IPS-20b (cell line): ENCODE measurements around the gene TET3.

Experiments
- H3K27ac ChIP-seq: one replicate; pipeline ENCODE4 v1.5.1; 2013; ENCODE audit warnings: low read length
- H3K27me3 ChIP-seq: 2 replicates; pipeline ENCODE4 v1.6.1; 2013; ENCODE audit warnings: mild to moderate bottlenecking, low read length, inconsistent platforms; ENCODE audit not compliant: insufficient read depth
- H3K36me3 ChIP-seq: 2 replicates; pipeline ENCODE4 v1.6.1; 2013; ENCODE audit warnings: low read depth, mild to moderate bottlenecking, inconsistent platforms, low read length, moderate library complexity; ENCODE audit not compliant: insufficient read depth
- H3K4me1 ChIP-seq: 2 replicates; pipeline ENCODE4 v1.6.1; 2013; ENCODE audit warnings: mild to moderate bottlenecking, control low read depth, inconsistent platforms, low read length, moderate library complexity; ENCODE audit not compliant: insufficient read depth
- H3K4me3 ChIP-seq: 2 replicates; pipeline ENCODE4 v1.5.1; 2013; ENCODE audit warnings: mild to moderate bottlenecking, low read length, inconsistent platforms
- H3K9ac ChIP-seq: 2 replicates; pipeline ENCODE4 v1.6.1; 2013; ENCODE audit warnings: low read depth, mild to moderate bottlenecking, inconsistent platforms, low read length, moderate library complexity
- H3K9me3 ChIP-seq: 2 replicates; pipeline ENCODE4 v1.6.1; 2013; ENCODE audit warnings: mild to moderate bottlenecking, low read depth, low read length, inconsistent platforms; ENCODE audit not compliant: insufficient read depth

The TET3 gene

DNA sequence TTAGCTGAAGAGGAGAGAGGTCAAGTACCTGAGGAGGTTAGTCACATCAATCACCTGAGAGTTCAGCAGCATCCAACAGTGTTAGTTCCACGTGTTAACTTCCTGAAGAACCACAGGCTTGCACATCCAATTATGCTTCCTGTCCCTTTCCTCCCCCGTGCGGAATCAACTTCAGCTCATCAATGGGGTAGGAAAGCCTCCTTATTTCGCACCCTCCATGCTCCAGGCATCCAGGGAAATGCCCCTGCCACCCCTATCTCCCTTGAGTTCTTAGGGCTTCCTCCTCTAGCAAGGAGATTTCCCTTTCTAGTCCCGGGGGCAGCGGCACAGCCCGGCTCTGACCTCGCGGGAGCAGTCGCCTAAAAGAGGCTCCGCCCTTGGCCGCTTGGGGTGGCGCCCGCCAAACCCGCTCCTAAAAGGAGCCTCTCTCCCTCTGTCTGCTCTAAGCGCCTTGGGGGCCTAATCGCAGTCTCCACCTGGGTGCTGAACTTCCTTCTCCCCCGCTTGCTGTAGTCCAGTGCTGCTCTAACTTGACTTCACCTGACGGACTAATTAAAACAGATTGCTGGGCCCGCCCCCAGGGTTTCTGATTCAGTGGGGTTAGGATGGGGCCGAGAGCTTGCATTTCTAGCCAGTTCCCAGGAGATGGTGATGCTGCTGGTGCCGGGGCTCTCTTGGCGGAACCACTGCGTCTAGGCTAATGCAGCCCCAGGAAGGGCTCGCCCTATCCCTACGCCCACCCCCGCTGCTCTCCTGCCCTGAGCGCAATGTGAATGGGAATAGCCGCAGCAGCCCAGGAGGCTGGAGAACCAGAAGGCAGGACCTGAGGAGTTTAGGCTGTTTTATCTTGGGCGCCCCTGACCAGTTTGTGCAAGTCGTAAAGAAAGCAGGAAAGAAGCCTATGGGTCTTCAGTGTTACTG lies 3.4 kb upstream of the TET3 start:
- Histone ChIP-seq H3K9me3 (no peaks in the 10 kb centered on the region), H3K27ac (no peak overlapping the region)

DNA sequence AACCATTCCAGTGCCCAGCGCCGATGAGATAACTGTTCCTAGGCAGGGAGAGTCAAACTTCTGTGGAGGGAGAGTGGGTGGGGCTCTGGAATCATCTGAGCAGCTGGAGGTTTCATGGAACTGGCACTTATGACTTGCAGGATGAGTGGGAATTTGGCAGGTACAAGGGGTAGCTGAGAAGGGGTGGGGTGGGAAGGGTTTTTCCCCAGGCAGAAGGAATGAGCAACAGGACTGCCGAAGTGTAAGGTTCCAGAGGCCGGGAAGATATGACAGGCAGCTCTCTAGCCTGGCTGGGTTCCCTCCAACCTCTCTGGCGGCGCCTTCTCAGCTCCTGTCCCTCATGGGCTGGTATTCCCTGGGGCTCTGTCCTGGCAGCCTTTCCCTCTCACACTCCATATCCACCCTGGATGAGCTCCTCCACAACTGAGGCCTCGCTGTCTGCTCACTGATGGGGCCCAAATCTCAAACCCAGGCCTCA lies 2.5 kb upstream of the TET3 start:
- no peak overlapping the region for H3K27ac ChIP-seq
- H3K4me3 ChIP-seq: peak overlapping the region; percentile 75; the same call in 1 of the 2 replicates
- H3K9ac ChIP-seq: no peak overlapping the region
- peaks cover 7% of the 10 kb centered on the region; the same call in 1 of the 2 replicates for H3K36me3 ChIP-seq
- peaks cover 78% of the 10 kb centered on the region for H3K27me3 ChIP-seq
- H3K4me1 ChIP-seq: peaks cover 26% of the 10 kb centered on the region
- H3K9me3 ChIP-seq: no peaks in the 10 kb centered on the region

More for the DNA sequence above, 3.4 kb upstream of the TET3 start:
- Histone ChIP-seq H3K27me3 (peaks cover 77% of the 10 kb centered on the region), H3K9ac (peak overlapping the region; percentile 51; the same call in 1 of the 2 replicates), H3K4me3 (peak overlapping the region; percentile 75), H3K36me3 (no peaks in the 10 kb centered on the region), H3K4me1 (peaks cover 22% of the 10 kb centered on the region)

DNA sequence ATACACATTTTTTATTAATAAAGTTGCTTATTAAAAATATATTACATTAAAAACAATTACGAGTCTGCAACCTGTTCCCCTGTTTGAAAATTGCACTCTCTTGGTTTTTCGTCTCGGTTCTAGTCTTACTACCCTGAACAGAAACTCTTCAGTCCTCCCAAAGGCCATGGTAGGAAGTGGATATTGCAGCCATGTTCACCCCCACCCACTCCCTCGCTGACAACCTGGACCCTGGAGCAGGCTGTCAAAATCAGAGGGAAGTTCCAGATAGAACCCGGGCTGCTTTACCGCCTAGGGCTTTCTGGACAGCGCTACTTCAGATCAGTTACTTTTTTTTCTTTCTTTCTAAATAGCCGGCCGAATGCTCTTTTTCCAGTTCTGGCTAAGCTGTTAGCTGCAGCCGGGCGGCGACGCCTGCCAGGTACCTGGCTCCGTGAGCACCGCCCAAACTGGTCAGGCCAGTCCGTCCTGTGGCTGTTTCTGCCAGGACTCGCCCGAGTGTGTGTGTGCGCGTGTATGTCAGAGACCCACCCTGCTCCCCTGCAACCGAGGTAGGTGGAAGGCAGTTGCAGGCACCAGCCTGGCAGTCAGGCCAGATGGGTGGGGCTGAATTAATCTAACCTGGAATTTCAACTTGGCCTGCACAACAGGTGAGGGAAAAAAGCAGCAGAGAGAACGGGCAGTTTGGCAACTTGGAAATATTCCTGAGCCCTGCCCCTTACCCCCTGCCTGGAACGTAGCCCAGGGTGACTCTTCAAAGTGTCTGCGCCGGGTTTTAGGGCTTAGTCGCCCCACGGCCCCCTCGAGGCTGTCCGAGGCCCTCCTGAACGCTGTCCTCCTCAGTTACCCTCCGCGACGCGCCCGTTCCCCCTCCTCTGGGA lies 1.1 kb upstream of the TET3 start:
- no peak overlapping the region for H3K27ac ChIP-seq
- H3K9ac ChIP-seq: peak overlapping the region; percentile 80; the same call in 1 of the 2 replicates
- H3K36me3 ChIP-seq: peaks cover 7% of the 10 kb centered on the region; the same call in 1 of the 2 replicates
- peak overlapping the region; percentile 77 for H3K4me3 ChIP-seq
- H3K27me3 ChIP-seq: peaks cover 64% of the 10 kb centered on the region
- peaks cover 34% of the 10 kb centered on the region for H3K4me1 ChIP-seq
- H3K9me3 ChIP-seq: no peaks in the 10 kb centered on the region

DNA sequence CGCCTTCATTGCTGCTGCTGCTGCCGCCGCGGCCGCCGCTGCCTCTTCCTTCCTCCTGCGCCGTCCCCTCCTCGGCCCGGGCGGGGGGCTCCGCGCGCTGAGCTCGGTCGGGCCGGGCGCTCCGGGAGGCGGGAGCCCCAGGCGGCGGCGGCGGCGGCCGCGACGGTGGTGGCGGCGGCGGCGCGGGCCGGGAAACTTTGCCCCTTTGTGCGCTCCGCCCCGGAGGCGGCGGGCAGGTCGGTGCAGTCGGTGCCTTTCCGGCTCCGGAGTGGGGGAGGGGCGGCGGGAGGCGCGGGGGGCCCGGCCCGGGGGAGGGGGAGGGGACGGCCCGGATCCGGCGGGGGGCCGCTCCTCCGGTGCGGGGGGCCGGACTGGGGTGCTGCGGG lies 205 bp downstream of the TET3 start:
- Histone ChIP-seq H3K36me3 (peaks cover 9% of the 10 kb centered on the region; the same call in 1 of the 2 replicates), H3K4me1 (peaks cover 36% of the 10 kb centered on the region), H3K9me3 (no peaks in the 10 kb centered on the region), H3K27me3 (peaks cover 51% of the 10 kb centered on the region), H3K9ac (no peak overlapping the region), H3K4me3 (no peak overlapping the region), H3K27ac (no peak overlapping the region)

DNA sequence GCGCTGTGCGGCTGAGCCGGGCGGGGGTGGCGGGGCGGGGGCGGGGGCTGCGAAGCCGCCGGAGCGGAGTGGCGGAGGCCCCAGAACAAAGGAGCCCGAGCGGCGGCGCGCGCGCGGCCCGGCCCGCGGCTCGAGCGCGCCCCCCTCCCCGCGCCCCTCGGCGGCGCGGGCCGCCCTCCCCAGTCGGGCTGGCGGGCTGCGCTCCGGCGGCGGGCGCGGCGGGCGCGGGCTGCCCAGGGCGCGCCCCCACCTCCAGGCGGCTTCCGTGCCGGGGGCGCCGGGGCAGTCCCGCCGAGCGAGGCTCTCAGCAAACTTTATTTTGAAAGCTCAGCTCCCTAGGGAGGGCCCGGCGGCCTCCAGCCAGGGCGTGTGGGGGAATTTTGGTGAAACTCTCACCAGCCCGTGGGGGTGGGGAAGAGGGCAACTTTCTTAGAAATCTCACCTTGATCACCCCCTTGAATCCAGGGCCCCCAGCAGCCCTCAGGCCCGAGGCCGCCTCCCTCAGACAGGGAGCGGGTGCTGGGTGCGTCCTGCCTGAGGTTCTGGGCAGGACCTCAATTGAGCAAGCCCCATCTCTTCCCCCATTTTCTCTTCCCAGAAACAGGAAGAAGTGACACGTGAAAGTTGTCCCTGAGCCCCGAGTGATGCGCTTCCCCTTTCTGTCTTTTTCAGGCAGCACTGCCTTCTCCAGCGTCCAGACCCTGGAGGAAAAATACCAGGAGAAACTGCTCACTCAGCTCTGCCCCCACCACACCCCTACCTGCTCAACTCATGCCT lies 786 bp downstream of the TET3 start:
- H3K27me3 ChIP-seq: peaks cover 45% of the 10 kb centered on the region
- peak overlapping the region; percentile 85; the same call in 1 of the 2 replicates for H3K9ac ChIP-seq
- no peaks in the 10 kb centered on the region for H3K9me3 ChIP-seq
- peaks cover 15% of the 10 kb centered on the region; the same call in 1 of the 2 replicates for H3K36me3 ChIP-seq
- H3K4me3 ChIP-seq: peak overlapping the region; percentile 75
- peaks cover 35% of the 10 kb centered on the region for H3K4me1 ChIP-seq
- no peak overlapping the region for H3K27ac ChIP-seq

DNA sequence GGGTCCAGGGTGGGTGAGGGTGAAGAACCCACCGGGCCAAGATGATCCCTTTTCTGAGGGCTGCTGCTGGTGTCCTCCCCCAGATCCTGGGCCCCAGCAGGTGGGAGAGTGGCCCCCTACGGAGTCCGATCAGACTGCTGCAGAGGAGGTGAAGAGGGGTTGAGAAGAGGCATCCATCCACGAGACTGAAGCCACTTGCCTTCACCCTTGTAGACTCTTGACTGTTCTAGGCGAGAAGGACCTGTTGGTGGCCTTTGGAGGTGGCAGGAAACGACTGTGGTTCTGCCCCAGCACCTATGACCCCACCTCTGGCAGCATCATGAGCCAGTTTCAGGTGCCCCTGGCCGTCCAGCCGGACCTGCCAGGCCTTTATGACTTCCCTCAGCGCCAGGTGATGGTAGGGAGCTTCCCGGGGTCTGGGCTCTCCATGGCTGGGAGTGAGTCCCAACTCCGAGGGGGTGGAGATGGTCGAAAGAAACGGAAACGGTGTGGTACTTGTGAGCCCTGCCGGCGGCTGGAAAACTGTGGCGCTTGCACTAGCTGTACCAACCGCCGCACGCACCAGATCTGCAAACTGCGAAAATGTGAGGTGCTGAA lies 1.5 kb downstream of the TET3 start:
- H3K27ac ChIP-seq: no peak overlapping the region
- peak overlapping the region; percentile 85; the same call in 1 of the 2 replicates for H3K9ac ChIP-seq
- H3K4me1 ChIP-seq: peaks cover 30% of the 10 kb centered on the region

DNA sequence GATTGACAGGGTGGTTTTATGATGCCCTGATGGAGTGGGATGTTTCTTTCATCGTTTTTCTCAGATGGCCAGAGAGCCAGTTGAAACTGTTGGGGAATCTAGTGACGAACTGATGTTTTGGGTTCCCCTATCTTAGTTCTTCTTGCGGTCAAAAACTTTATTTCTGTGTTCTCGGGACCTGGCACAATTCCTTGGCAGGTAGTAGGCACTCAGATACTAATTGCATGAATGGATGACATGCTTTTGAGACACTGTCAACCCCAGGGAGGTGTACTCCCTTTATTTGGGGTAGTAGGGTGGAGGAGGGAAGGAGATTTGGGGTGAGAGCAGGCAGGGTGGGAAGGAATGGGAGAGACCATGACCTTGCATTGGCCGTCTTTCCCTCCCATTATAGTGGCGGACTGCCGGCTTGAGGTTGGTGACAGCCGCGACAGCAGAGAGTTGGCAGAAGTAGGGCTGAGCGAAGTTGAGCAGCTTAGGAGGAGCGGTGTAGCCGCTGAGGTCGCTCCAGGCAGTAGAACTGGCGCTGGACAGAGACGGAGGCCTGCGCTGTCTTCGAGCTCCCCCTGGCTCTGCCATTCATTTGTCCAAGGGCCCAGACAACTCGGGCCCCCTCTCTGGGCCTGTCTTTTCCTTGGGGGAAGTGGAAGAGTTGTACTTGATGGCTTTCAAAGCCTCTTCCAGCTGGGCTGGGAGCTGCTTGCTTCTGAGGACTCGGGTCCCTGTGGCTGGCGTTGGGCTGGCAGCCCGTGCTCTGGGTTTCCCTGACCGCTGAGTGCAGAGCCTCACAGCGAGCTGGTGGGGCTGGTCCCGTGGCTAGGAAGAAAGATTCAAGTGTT lies 2.6 kb downstream of the TET3 start:
- Histone ChIP-seq H3K9ac (peak overlapping the region; percentile 31; the same call in 1 of the 2 replicates), H3K27ac (no peak overlapping the region), H3K36me3 (peaks cover 18% of the 10 kb centered on the region; the same call in 1 of the 2 replicates), H3K4me3 (peak overlapping the region; percentile 75; the same call in 1 of the 2 replicates), H3K27me3 (peaks cover 27% of the 10 kb centered on the region), H3K4me1 (peaks cover 27% of the 10 kb centered on the region), H3K9me3 (no peaks in the 10 kb centered on the region)

More for the DNA sequence above, 1.5 kb downstream of the TET3 start:
- Histone ChIP-seq H3K36me3 (peaks cover 18% of the 10 kb centered on the region; the same call in 1 of the 2 replicates), H3K4me3 (peak overlapping the region; percentile 75), H3K9me3 (no peaks in the 10 kb centered on the region), H3K27me3 (peaks cover 38% of the 10 kb centered on the region)

DNA sequence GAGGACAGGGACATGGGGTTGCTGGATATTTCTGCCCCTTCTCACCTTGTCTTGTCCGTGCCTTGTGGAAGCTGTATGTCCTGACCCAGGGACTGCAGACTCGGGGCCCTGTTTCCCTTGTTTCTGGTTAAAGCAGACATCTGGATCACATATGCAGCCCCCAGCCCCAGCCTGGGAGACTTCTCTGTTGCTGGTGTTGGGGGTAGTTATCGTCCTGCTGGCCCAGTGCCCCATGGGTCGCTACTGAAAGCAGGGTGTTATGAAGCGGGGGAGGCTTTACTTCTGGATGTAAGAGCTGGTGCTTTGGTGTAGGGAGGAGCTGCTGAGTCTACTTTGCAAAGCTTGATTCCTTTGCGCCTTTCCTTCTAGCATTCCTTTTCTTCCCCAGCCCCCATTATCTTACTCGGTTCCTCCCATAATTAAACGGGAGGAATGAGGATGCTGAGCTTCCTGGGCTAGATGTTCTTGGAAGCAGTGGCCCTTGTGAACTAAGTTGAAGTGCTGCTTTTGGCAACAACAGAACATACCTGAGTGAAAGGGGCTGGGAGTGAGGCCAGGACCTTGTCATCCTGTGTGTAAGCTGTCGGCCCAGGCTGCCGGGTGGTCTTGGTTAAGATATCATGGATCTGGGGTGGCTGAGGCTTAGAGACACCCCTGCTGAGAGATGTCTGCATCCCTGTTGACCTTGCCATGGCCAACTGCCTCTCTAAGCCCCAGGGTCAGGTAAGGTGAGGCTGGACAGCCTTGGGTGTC lies 3.4 kb downstream of the TET3 start:
- peak overlapping the region; percentile 31; the same call in 1 of the 2 replicates for H3K9ac ChIP-seq
- peak overlapping the region; percentile 75; the same call in 1 of the 2 replicates for H3K4me3 ChIP-seq
- H3K4me1 ChIP-seq: peaks cover 27% of the 10 kb centered on the region
- H3K36me3 ChIP-seq: peaks cover 19% of the 10 kb centered on the region; the same call in 1 of the 2 replicates
- no peak overlapping the region for H3K27ac ChIP-seq
- H3K9me3 ChIP-seq: no peaks in the 10 kb centered on the region
- peaks cover 19% of the 10 kb centered on the region for H3K27me3 ChIP-seq

DNA sequence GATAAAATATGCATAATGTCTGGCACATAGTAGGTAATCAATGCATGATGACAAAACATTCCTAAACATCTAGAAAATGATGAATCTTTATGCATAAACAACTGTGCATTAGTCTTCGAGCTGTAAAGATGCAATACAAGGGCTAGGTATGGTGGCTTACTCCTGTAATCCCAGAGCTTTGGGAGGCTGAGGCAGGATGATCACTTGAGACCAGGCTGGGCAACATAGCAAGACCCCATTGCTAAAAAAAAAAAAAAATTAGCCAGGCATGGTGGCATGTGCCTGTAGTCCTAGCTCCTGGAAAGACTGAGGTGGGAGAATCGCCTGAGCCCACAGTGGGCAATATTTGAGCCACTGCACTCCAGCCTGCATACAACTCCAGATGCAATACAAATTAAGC lies 5.3 kb downstream of the TET3 start:
- Histone ChIP-seq H3K27ac (no peak overlapping the region), H3K36me3 (peaks cover 25% of the 10 kb centered on the region; the same call in 1 of the 2 replicates), H3K9ac (no peak overlapping the region), H3K4me3 (no peak overlapping the region), H3K27me3 (peaks cover 7% of the 10 kb centered on the region; the same call in 1 of the 2 replicates), H3K9me3 (no peaks in the 10 kb centered on the region), H3K4me1 (peaks cover 27% of the 10 kb centered on the region)
